ENCODE results near the gene SP140. TPM values are rescaled to one million over a fixed set of nuclear protein-coding genes. Genes with fewer than 3 reads are reported as not detected.

Gene SP140
- total RNA-seq = under 1 TPM in 1 of 2 donors, not detected in 1; 0.51 TPM

- Histone ChIP-seq H3K27me3 (replicated peaks; ENCODE audit: insufficient read depth) (no peaks in the 10 kb centered on the region), H3K36me3 (no peaks in the 10 kb centered on the region), H3K4me3 (no peak within 1 kb of the TSS), H3K4me1 (replicated peaks) (peaks cover 2% of the 10 kb centered on the region), H3K9me3 (no peaks in the 10 kb centered on the region), H3K27ac (no peak within 1 kb of the TSS)
- DNase-seq (ENCODE audit: low spot score) = no peak
- WGBS = 84% methylated on average over 8 of the region's 8 CpGs
- intact Hi-C loops (cut with DNase I) = no loop called here
- TF ChIP-seq POLR2AphosphoS5 (IDR thresholded peaks at IDR 0.05) (no peak), POLR2A (IDR thresholded peaks at IDR 0.05) (no peak), CTCF (IDR thresholded peaks at IDR 0.05) (no peak)
Observed at GRCh38 chr2:230225486-230225885, at the start of gene SP140. SP140 (plus strand) TSS chr2:230225736; CDS start chr2:230225845, 109 bp downstream.

- no peaks in the 10 kb centered on the region for H3K27me3 ChIP-seq (replicated peaks; ENCODE audit: insufficient read depth)
- DNase-seq (ENCODE audit: low spot score) = no peak
- H3K9me3 ChIP-seq = no peaks in the 10 kb centered on the region
- WGBS = 96% methylated on average over 3 of the region's 3 CpGs
- H3K4me3 ChIP-seq = no peak overlapping the region
- intact Hi-C loops (cut with DNase I) = no loop called here
- no peak overlapping the region for H3K27ac ChIP-seq
- no peaks in the 10 kb centered on the region for H3K4me1 ChIP-seq (replicated peaks)
- no peak for TF ChIP-seq POLR2AphosphoS5 (IDR thresholded peaks at IDR 0.05)
- TF ChIP-seq CTCF (IDR thresholded peaks at IDR 0.05) = no peak
- H3K36me3 ChIP-seq = peaks cover 4 to 6% of the 10 kb centered on the region in 2 donors
Observed at GRCh38 chr2:230176996-230177395, 48.5 kb upstream of the SP140 start.

GRCh38 chr2:230178546-230179485 lies 46.7 kb upstream of the SP140 start:
- intact Hi-C loops (cut with DNase I) = no loop called here
- WGBS = 88% methylated on average over 7 of the region's 7 CpGs
- Histone ChIP-seq H3K4me1 (replicated peaks) (no peaks in the 10 kb centered on the region), H3K27me3 (replicated peaks; ENCODE audit: insufficient read depth) (no peaks in the 10 kb centered on the region), H3K4me3 (no peak overlapping the region), H3K36me3 (peaks cover 4 to 6% of the 10 kb centered on the region in 2 donors), H3K9me3 (no peaks in the 10 kb centered on the region), H3K27ac (no peak overlapping the region)
- no peak for DNase-seq (ENCODE audit: low spot score)
- TF ChIP-seq POLR2A (IDR thresholded peaks at IDR 0.05) (no peak), CTCF (IDR thresholded peaks at IDR 0.05) (no peak), POLR2AphosphoS5 (IDR thresholded peaks at IDR 0.05) (no peak)

GRCh38 chr2:230179907-230180306 lies 45.6 kb upstream of the SP140 start:
- WGBS = 86% methylated on average over 7 of the region's 7 CpGs
- peaks cover 4 to 6% of the 10 kb centered on the region in 2 donors for H3K36me3 ChIP-seq
- H3K4me3 ChIP-seq = no peak overlapping the region
- intact Hi-C loops (cut with DNase I) = no loop called here
- H3K9me3 ChIP-seq = no peaks in the 10 kb centered on the region
- TF ChIP-seq POLR2A (IDR thresholded peaks at IDR 0.05) = no peak
- TF ChIP-seq POLR2AphosphoS5 (IDR thresholded peaks at IDR 0.05) = no peak
- no peak for TF ChIP-seq CTCF (IDR thresholded peaks at IDR 0.05)
- H3K4me1 ChIP-seq (replicated peaks) = no peaks in the 10 kb centered on the region
- no peaks in the 10 kb centered on the region for H3K27me3 ChIP-seq (replicated peaks; ENCODE audit: insufficient read depth)
- DNase-seq (ENCODE audit: low spot score) = no peak
- no peak overlapping the region for H3K27ac ChIP-seq

- TF ChIP-seq POLR2A (IDR thresholded peaks at IDR 0.05) = no peak
- TF ChIP-seq POLR2AphosphoS5 (IDR thresholded peaks at IDR 0.05) = no peak
- no peak for TF ChIP-seq CTCF (IDR thresholded peaks at IDR 0.05)
Observed at GRCh38 chr2:230181195-230181594, 44.3 kb upstream of the SP140 start.

More at GRCh38 chr2:230181195-230181594, 44.3 kb upstream of the SP140 start:
- Histone ChIP-seq H3K27me3 (replicated peaks; ENCODE audit: insufficient read depth) (no peaks in the 10 kb centered on the region), H3K36me3 (peaks cover 4 to 6% of the 10 kb centered on the region in 2 donors), H3K4me1 (replicated peaks) (no peaks in the 10 kb centered on the region), H3K9me3 (no peaks in the 10 kb centered on the region), H3K4me3 (no peak overlapping the region), H3K27ac (no peak overlapping the region)
- DNase-seq (ENCODE audit: low spot score) = no peak
- 65% methylated on average over 2 of the region's 2 CpGs for WGBS
- intact Hi-C loops (cut with DNase I) = no loop called here
